HepG2 (cell line): ENCODE results near the gene MXRA8. TPM values are rescaled to one million over a fixed set of nuclear protein-coding genes. Genes with fewer than 3 reads are reported as not detected.

Experiments
- AGO2 ChIP-seq: fragments of 200-400 bp; formaldehyde crosslinking; optimal IDR thresholded peaks from 2 replicates; pipeline ENCODE3; 2017; ENCODE audit warnings: mild to moderate bottlenecking, low read depth, low read length, moderate library complexity
- AKAP8 ChIP-seq: sonication (generic); formaldehyde crosslinking; IDR thresholded peaks from 2 replicates; pipeline ENCODE4 v1.5.1; 2020; ENCODE audit warnings: mild to moderate bottlenecking, missing genetic modification reagents
- ARID2 ChIP-seq: sonication (generic); formaldehyde crosslinking; IDR thresholded peaks from 2 replicates; pipeline ENCODE4 v1.8.1; 2022; ENCODE audit warnings: mild to moderate bottlenecking, missing genetic modification reagents, borderline replicate concordance
- KMT2A ChIP-seq: sonication (generic); formaldehyde crosslinking; IDR thresholded peaks from 2 replicates; pipeline ENCODE4 v1.4.0; 2020; ENCODE audit warnings: missing genetic modification reagents
- NR1H2 ChIP-seq: sonication (generic); formaldehyde crosslinking; IDR thresholded peaks from 2 replicates; pipeline ENCODE4 v1.8.1; 2022; ENCODE audit warnings: low read depth, missing genetic modification reagents, borderline replicate concordance
- ZNF329 ChIP-seq: sonication (generic); formaldehyde crosslinking; IDR thresholded peaks from 2 replicates; pipeline ENCODE4 v1.9.0; 2021; ENCODE audit warnings: low read depth, mild to moderate bottlenecking, missing genetic modification reagents
- ZNF431 ChIP-seq: sonication (generic); formaldehyde crosslinking; IDR thresholded peaks from 2 replicates; pipeline ENCODE4 v1.9.0; 2022; ENCODE audit warnings: missing genetic modification reagents, low read depth, mild to moderate bottlenecking, borderline replicate concordance
- ZNF441 ChIP-seq: sonication (generic); formaldehyde crosslinking; IDR thresholded peaks from 2 replicates; pipeline ENCODE4 v1.7.0; 2021; ENCODE audit warnings: missing genetic modification reagents, borderline replicate concordance
- ZNF446 ChIP-seq: sonication (generic); formaldehyde crosslinking; IDR thresholded peaks from 2 replicates; pipeline ENCODE4 v1.5.0; 2020; ENCODE audit warnings: mild to moderate bottlenecking, missing genetic modification reagents
- ZNF557 ChIP-seq: sonication (generic); formaldehyde crosslinking; IDR thresholded peaks from 2 replicates; pipeline ENCODE4 v1.4.0; 2020; ENCODE audit warnings: missing genetic modification reagents
- ZNF564 ChIP-seq: sonication (generic); formaldehyde crosslinking; IDR thresholded peaks from 2 replicates; pipeline ENCODE4 v1.8.1; 2023; ENCODE audit warnings: mild to moderate bottlenecking, missing genetic modification reagents
- polyA plus RNA-seq, 8 experiments: library from polyadenylated mRNA; depleted of rRNA in 3 of 8; stranded (reverse) in 7 of 8; unstranded in 1 of 8; fragments of >200 nt; fragmentation: Illumina TruSeq in 4 of 8; extraction: Trizol in 4 of 8; gene quantifications; 2 replicates each; pipeline versions ENCODE4 v1.2.1 to v1.2.3, GENCODE V29; 2011 to 2016; ENCODE audit warnings: low read depth in 4 of 8, missing spikeins in 1 of 8, mixed read lengths in 1 of 8; ENCODE audit not compliant: insufficient read depth in 1 of 8
- total RNA-seq, 5 experiments: library from RNA; depleted of rRNA; stranded (reverse); fragments of >200 nt; fragmentation: Illumina TruSeq; extraction: Trizol; gene quantifications; 2 replicates each; pipeline ENCODE4 v1.2.3, GENCODE V29; 2016; ENCODE audit warnings: low read depth in 1 of 5
- TF ChIP-seq, protein P1 (sequence below): sonication (generic); formaldehyde crosslinking; IDR thresholded peaks from 2 replicates; pipeline ENCODE4 v1.5.1; 2020; ENCODE audit warnings: mild to moderate bottlenecking, missing genetic modification reagents, moderate library complexity
- TF ChIP-seq, protein P2 (sequence below): fragments of 450-650 bp; IDR thresholded peaks from 2 replicates; pipeline ENCODE4 v1.6.1; 2016
- TF ChIP-seq, protein P3 (sequence below): sonication (generic); formaldehyde crosslinking; conservative IDR thresholded peaks from 2 replicates; pipeline ENCODE4 v1.8.1; 2023; ENCODE audit warnings: missing genetic modification reagents

MXRA8 gene
- total and polyA plus RNA-seq, 2 of the 13 experiments (the other 11 are each of a cell fraction or from before 2014, with no cell fraction given): 19.8 to 44.8 TPM

DNA sequence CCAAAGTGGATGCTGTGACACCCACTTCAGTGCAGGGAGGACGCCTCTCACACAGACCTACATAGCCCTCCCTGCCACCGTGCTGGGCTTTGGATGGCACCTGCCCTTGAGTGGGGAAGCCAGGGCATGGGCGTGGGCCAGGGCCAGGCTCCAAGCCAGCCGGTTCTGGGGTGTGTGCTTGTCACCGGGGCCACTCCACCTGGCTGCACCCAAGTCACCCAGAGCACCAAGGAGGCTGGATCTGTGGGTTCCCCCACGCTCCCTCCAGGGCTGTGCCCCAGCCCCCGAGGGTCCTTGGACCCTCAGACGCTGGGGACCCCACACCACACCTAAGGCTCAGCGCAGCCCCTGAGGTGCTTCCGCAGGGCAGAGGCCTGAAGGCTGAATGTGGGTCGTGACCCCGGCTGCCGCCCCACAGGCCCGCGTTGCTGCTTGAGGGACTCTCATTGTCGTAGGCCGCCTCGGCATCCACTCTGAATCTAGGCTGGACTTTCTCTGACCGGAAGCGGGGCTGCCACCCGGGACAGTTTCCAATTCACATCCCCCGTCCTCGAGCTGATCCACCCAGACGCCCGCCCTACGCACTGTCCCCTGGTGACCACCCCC, 1.5 kb downstream of the MXRA8 start (continued):
- TF ChIP-seq ZNF446 (CRISPR knock-in tag): no peak
- TF ChIP-seq AGO2: peak; percentile 77
- TF ChIP-seq ZNF329 (CRISPR knock-in tag): no peak
- TF ChIP-seq ZNF441 (CRISPR knock-in tag): no peak
- TF ChIP-seq ZNF431 (CRISPR knock-in tag): no peak
- no peak for TF ChIP-seq ZNF557 (CRISPR knock-in tag)
- TF ChIP-seq ARID2 (CRISPR knock-in tag): no peak
- TF ChIP-seq, protein P1, sequence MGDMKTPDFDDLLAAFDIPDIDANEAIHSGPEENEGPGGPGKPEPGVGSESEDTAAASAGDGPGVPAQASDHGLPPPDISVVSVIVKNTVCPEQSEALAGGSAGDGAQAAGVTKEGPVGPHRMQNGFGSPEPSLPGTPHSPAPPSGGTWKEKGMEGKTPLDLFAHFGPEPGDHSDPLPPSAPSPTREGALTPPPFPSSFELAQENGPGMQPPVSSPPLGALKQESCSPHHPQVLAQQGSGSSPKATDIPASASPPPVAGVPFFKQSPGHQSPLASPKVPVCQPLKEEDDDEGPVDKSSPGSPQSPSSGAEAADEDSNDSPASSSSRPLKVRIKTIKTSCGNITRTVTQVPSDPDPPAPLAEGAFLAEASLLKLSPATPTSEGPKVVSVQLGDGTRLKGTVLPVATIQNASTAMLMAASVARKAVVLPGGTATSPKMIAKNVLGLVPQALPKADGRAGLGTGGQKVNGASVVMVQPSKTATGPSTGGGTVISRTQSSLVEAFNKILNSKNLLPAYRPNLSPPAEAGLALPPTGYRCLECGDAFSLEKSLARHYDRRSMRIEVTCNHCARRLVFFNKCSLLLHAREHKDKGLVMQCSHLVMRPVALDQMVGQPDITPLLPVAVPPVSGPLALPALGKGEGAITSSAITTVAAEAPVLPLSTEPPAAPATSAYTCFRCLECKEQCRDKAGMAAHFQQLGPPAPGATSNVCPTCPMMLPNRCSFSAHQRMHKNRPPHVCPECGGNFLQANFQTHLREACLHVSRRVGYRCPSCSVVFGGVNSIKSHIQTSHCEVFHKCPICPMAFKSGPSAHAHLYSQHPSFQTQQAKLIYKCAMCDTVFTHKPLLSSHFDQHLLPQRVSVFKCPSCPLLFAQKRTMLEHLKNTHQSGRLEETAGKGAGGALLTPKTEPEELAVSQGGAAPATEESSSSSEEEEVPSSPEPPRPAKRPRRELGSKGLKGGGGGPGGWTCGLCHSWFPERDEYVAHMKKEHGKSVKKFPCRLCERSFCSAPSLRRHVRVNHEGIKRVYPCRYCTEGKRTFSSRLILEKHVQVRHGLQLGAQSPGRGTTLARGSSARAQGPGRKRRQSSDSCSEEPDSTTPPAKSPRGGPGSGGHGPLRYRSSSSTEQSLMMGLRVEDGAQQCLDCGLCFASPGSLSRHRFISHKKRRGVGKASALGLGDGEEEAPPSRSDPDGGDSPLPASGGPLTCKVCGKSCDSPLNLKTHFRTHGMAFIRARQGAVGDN (CRISPR knock-in tag): peak; percentile 43
- TF ChIP-seq ZNF564 (CRISPR knock-in tag): no peak
- no peak for TF ChIP-seq NR1H2 (CRISPR knock-in tag)
- no peak for TF ChIP-seq KMT2A
- TF ChIP-seq, protein P2, sequence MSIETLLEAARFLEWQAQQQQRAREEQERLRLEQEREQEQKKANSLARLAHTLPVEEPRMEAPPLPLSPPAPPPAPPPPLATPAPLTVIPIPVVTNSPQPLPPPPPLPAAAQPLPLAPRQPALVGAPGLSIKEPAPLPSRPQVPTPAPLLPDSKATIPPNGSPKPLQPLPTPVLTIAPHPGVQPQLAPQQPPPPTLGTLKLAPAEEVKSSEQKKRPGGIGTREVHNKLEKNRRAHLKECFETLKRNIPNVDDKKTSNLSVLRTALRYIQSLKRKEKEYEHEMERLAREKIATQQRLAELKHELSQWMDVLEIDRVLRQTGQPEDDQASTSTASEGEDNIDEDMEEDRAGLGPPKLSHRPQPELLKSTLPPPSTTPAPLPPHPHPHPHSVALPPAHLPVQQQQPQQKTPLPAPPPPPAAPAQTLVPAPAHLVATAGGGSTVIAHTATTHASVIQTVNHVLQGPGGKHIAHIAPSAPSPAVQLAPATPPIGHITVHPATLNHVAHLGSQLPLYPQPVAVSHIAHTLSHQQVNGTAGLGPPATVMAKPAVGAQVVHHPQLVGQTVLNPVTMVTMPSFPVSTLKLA: no peak
- peak; percentile 56; the same call in 1 of the 2 replicates for TF ChIP-seq AKAP8 (CRISPR knock-in tag)
- TF ChIP-seq, protein P3, sequence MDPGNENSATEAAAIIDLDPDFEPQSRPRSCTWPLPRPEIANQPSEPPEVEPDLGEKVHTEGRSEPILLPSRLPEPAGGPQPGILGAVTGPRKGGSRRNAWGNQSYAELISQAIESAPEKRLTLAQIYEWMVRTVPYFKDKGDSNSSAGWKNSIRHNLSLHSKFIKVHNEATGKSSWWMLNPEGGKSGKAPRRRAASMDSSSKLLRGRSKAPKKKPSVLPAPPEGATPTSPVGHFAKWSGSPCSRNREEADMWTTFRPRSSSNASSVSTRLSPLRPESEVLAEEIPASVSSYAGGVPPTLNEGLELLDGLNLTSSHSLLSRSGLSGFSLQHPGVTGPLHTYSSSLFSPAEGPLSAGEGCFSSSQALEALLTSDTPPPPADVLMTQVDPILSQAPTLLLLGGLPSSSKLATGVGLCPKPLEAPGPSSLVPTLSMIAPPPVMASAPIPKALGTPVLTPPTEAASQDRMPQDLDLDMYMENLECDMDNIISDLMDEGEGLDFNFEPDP (CRISPR knock-in tag): no peak
